OCI-LY3 (cell line): ENCODE measurements around the gene SPEF1.

Experiments used
- CTCF ChIP-seq: fragments of 200-600, 300-600 bp; sonication (generic); IDR thresholded peaks from 2 replicates; pipeline ENCODE4 v1.5.1; 2014; ENCODE audit warnings: antibody characterized with exemption, low read length, low read depth
- EZH2phosphoT487 ChIP-seq: fragments of 200-600 bp; shearing (Covaris generic); IDR thresholded peaks from 2 replicates; pipeline ENCODE4 v1.6.1; 2018; ENCODE audit warnings: antibody characterized with exemption, mixed run types, low read depth

GRCh38 chr20:3825526-3825925 is 44.3 kb upstream of the SPEF1 start:
- no peak for TF ChIP-seq CTCF
- no peak for TF ChIP-seq EZH2phosphoT487
